Lower leg skin (tissue), 4 donors: ENCODE data around the gene CABCOCO1. TPM values are rescaled to one million over a fixed set of nuclear protein-coding genes. Genes with fewer than 3 reads are reported as not detected.

Experiments used
- DNase-seq, 2 donors: peaks; one replicate each; pipeline ENCODE4 v3.0.0-alpha.2; 2019; ENCODE audit warnings: low spot score in 2 of 2
- H3K4me3 ChIP-seq: fragments of 200-600 bp; sonication (generic); 2 replicates; pipeline ENCODE4 v1.5.1; 2017; ENCODE audit warnings: mild to moderate bottlenecking, low read depth; ENCODE audit not compliant: poor library complexity, severe bottlenecking
- POLR2A ChIP-seq, 2 donors: fragments of 450-650 bp; IDR thresholded peaks; one replicate each; pipeline ENCODE4 v1.6.1; 2016 to 2017; ENCODE audit warnings: antibody characterized with exemption in 2 of 2, mild to moderate bottlenecking in 1 of 2, moderate library complexity in 1 of 2
- WGBS, 2 donors: methylation state at CpG; one replicate each; pipeline ENCODE4 v1.1.5; 2018; 5-methylcytosine and 5-hydroxymethylcytosine counted together
- intact Hi-C: fragments of 100-400 bp; cut with DNase I; formaldehyde crosslinking; loops from one replicate; pipeline ENCODE4 v1.15.0; 2023; ENCODE audit warnings: low total_unique reads
- total RNA-seq, 4 donors: library from RNA; depleted of rRNA; stranded (reverse); fragments of >200 nt; gene quantifications; one replicate each; pipeline ENCODE4 v1.1.0, GENCODE V29; 2016
- TF ChIP-seq, protein P1 (sequence below), 3 donors: fragments of 450-650 bp; IDR thresholded peaks; one replicate each; pipeline ENCODE4 v1.5.1; 2016; ENCODE audit warnings: antibody characterized with exemption in 3 of 3, mild to moderate bottlenecking in 3 of 3, moderate library complexity in 2 of 3

The CABCOCO1 gene, protein sequence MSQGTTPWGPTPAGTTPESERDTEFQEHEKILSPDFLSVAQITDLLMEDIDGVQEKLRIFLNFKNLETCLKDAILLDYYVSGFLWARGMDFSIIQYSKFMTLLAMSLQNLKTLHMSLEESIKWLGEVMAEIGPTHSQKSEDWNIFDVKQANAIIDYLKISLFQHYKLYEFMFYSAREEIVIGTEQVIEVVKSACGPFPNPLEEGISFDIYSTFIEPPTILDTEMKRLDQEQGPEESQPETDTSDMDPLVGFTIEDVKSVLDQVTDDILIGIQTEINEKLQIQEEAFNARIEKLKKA
- total RNA-seq: under 1 TPM in 1 of 4 donors, not detected in 3; 0.46 TPM

DNA sequence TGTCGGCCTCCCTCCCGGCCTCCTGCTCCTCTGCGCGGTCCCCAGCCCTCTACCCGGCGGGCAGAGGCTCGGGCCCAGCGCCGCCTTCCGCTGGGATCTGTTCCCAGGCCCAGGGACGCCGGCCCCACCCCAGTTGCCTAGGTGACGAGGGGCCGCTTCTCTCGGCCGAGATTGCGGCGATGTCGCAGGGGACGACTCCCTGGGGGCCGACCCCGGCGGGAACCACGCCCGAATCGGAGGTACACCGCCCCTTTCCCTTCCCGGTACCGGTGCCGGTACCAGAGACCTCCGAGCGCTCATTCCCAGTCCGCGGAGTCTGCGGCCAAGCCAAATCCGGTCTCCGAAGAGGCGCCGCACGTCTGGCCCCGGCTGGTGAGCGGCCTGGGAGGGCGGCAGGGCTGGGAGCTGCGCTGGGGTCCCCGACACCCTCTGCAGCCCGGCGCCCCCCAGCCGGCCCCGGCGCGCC, at the start of gene CABCOCO1:
TSS of gene CABCOCO1 (plus strand) at position 136 of the 466 bp plus-strand sequence. CDS start at position 180, 44 bp downstream.
- 4 to 5% methylated on average over 21 to 24 of the region's 51 CpGs for WGBS, 2 donors
- peak within 1 kb of the TSS; percentile 12 for H3K4me3 ChIP-seq
- peak in 1 of 2 donors; percentile 87 for DNase-seq
- TF ChIP-seq POLR2A (IDR thresholded peaks at IDR 0.05): no peak
- TF ChIP-seq, protein P1, sequence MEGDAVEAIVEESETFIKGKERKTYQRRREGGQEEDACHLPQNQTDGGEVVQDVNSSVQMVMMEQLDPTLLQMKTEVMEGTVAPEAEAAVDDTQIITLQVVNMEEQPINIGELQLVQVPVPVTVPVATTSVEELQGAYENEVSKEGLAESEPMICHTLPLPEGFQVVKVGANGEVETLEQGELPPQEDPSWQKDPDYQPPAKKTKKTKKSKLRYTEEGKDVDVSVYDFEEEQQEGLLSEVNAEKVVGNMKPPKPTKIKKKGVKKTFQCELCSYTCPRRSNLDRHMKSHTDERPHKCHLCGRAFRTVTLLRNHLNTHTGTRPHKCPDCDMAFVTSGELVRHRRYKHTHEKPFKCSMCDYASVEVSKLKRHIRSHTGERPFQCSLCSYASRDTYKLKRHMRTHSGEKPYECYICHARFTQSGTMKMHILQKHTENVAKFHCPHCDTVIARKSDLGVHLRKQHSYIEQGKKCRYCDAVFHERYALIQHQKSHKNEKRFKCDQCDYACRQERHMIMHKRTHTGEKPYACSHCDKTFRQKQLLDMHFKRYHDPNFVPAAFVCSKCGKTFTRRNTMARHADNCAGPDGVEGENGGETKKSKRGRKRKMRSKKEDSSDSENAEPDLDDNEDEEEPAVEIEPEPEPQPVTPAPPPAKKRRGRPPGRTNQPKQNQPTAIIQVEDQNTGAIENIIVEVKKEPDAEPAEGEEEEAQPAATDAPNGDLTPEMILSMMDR (IDR thresholded peaks at IDR 0.05): no peak
- intact Hi-C loops: no loop called here

DNA sequence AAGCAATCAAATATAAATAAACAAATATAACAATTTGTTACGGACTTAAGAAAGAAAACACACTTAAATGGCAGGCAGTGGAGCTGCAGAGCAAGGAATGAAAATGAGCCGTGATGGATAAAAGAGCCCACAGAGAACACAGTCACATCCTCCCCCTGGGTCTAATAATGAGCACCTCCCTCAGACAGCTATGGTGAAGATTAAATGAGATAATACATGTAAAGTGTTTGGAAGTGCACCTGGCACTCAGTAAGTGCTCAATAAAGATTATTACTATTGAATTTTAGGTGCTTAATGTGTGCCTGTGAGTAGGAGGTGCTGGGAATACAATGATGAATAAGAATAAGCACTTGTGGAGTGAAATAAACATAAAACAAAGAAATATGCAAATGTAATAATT, 49.1 kb upstream of the CABCOCO1 start:
- no peak overlapping the region for H3K4me3 ChIP-seq
- DNase-seq: no peak
- WGBS, 2 donors: 91 to 95% methylated on average over 2 of the region's 2 CpGs
- TF ChIP-seq POLR2A (IDR thresholded peaks at IDR 0.05): no peak
- TF ChIP-seq, protein P1 (IDR thresholded peaks at IDR 0.05): no peak
- intact Hi-C loops: no loop called here

DNA sequence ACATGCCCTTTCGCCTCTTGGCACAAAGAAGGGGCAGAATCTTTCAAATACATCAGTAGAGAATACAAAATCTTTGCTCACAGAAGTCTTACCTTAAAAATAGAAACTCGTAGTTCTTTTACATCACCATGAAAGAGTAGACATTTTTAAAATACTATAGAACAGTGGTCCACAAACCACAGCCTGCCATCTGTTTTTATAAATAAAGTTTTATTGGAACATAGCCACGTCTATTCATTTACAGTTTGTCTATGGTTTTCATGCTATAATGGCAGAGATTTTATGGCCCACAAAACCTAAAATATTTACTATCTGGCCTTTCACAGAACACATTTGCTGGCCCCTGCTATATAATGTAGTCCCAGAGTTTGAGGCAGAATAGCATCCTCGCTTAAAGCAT, 46.1 kb upstream of the CABCOCO1 start:
- no peak for DNase-seq
- no peak overlapping the region for H3K4me3 ChIP-seq
- 92 to 95% methylated on average over 4 of the region's 4 CpGs for WGBS, 2 donors
- TF ChIP-seq, protein P1 (IDR thresholded peaks at IDR 0.05): no peak
- no peak for TF ChIP-seq POLR2A (IDR thresholded peaks at IDR 0.05)
- intact Hi-C loops: no loop called here

DNA sequence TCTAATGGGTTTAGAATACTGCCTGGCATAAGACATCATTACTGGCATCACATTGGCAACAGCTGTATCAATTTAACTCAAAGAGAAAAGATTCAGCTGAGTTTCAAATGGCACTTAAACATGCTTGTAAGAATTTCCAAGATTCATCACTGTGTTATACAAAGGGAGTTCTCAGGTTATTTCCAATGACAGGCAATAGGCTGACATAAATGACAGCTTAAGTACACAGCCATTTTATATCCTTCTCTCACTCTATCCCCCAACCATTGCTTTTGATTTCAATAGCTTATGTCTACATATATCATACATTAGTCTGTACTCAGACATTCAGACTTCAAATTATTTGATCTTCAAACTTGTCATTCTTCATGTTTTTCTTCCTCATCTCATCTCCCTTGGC, 45.5 kb upstream of the CABCOCO1 start:
- no peak overlapping the region for H3K4me3 ChIP-seq
- TF ChIP-seq, protein P1 (IDR thresholded peaks at IDR 0.05): no peak
- TF ChIP-seq POLR2A (IDR thresholded peaks at IDR 0.05): no peak
- DNase-seq: no peak
- intact Hi-C loops: no loop called here

DNA sequence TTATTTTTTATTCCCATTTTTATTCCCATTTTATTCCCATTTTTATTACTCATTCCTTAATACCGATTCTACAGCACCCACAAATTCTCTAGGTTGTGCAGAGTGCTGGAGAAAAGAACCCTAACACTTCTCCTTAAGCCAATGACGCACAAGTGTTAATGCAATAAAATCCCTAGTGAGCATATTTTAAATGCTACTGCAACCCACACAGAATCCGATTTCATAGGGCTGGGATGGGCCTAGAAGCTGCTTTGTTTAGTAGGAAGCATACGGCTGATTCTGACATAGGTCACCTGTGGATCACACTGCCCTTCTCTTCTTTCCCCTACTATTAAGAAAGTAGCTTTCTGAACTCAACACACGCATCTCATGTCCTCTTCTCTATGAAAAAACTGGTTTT, 45.1 kb upstream of the CABCOCO1 start:
- 83% methylated on average over 5 of the region's 5 CpGs for WGBS, 2 donors
- no peak for TF ChIP-seq POLR2A (IDR thresholded peaks at IDR 0.05)
- TF ChIP-seq, protein P1 (IDR thresholded peaks at IDR 0.05): no peak
- intact Hi-C loops: no loop called here
- no peak for DNase-seq
- H3K4me3 ChIP-seq: no peak overlapping the region
